ENCODE data around the gene RHAG.
"Not testable (repeated sequence)": the region's sequence is repeated elsewhere in the genome, so short reads cannot be mapped to it uniquely, and the experiment has no call there.

The RHAG gene

GRCh38 chr6:49636713-49637349 lies at the start of gene RHAG:
RHAG (minus strand) TSS chr6:49636839; CDS start chr6:49636812, 27 bp downstream.
- peak; percentile 91 for DNase-seq (ENCODE audit: low spot score)

DNA sequence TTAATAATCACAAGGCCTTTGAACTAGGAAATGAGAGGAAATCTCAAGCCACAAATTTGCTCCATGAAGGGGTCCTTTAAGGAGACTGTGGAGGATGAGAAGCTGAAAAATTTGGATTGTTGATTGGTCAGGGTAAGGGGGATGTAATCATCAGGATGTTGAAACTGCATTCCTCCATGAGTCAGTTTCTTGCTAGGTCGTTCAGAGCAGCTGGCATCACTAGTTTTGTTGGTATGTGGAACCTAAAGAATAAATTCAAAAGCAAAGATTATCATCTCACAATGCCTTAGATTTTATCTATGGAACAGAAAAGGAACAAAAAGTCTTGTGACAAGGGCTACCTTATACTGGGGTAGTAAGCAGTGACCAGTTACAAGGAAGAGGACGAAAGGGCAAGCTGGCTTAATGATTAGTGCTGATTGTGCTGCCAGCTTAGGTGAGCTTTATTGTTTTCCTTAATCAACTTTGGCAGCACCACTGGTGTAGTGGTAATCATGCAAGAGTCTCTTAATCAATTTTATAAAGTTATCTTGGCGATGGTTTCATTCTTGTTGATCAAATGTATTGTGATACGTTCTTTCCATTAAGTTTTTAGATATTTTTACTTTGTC lies 40.1 kb upstream of the RHAG start:
- DNase-seq (ENCODE audit: low spot score): no peak

DNA sequence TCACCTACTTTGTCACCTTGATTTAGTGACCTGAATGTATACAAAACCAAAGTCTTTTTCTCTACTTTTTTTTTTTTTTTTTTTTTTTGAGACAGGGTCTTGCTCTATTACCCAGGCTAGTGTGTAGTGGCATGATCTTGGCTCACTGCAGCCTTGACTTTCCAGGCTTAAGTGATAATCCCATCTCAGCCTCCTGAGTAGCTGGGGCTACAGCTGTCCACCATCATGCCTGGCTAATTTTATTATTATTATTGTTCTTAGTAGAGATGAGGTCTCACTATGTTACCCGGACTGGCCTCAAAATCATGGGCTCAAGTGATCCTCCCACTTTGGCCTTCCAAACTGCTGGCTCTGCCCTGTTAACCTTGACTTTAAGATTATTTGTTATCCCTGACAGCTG lies 39.2 kb upstream of the RHAG start:
- DNase-seq (ENCODE audit: low spot score): no peak

- no peak for DNase-seq (ENCODE audit: low spot score)
Observed at GRCh38 chr6:49668083-49668511, 31.5 kb upstream of the RHAG start.

GRCh38 chr6:49666930-49667757 lies 30.5 kb upstream of the RHAG start:
- DNase-seq (ENCODE audit: low spot score): peak; percentile 66

DNA sequence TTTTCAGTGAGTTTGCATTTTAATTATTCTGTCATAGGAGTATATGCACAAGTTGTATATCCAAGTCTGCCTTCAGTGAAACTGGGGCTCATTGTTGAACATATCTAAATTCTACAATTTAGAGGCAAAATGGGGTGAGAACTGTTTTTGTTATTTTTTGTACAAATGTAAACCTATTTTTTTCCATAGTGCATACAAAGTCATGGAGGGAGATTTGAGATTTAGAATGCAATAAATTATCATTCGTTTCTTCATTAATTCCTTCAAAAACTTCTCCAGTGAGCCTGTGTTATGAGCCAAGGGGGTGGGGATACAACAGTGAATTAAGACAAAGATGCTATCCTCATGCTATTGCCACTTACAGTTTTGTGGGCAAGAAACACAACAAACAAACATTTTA lies 29.8 kb upstream of the RHAG start:
- DNase-seq (ENCODE audit: low spot score): no peak

DNA sequence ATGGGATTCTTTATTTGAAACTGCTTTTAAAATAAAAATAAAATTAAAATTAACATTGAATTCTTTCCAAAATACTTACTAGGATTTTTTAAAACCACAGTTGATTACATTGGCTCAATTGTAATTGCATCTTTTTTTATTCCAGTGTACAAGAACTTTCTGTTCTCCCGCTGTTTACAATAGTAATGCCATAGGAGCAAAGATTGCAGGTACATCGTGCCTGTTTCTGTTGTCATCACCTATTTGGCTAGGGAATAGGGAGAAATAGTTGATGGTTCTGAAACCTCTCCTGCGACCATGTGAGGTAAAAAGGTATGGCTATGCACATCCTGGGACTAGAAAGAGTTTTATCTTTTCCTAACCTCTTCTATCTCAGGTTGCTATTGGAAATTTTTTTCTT lies 28.2 kb upstream of the RHAG start:
- DNase-seq (ENCODE audit: low spot score): no peak

DNA sequence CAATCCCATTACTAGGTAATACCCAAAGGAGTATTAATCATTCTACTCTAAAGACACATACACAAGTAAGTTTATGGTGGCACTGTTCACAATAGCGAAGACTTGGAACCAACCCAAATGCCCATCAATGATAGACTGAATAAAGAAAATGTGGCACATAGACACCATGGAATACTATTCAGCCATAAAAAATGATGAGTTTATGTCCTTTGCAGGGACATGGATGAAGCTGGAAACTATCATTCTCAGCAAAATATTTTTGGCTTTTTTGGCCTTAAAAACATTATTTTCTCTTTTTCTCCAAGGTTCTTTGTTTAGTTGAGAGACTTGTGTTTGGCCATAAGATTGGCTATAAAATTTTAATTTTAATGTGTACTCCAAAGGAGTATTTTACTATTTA lies 27.4 kb upstream of the RHAG start:
- DNase-seq (ENCODE audit: low spot score): not testable (repeated sequence)

DNA sequence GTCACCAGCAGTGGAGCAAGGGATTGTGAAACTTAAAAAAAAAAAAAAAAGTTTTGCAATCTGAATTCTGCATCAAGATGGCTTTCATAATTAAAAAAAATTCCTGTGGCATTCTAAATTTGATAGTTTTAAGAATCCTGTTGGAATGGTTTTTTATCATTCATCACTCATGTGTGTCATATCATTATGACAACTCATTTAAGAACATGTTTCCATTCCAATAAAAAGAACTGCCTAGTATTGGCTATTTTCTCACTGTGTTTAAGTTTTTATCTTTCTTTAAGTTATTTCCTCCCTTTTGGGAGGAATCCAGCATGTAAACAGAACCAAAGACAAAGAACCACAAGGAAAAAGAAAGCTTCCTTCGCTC lies 26.2 kb upstream of the RHAG start:
- DNase-seq (ENCODE audit: low spot score): no peak

DNA sequence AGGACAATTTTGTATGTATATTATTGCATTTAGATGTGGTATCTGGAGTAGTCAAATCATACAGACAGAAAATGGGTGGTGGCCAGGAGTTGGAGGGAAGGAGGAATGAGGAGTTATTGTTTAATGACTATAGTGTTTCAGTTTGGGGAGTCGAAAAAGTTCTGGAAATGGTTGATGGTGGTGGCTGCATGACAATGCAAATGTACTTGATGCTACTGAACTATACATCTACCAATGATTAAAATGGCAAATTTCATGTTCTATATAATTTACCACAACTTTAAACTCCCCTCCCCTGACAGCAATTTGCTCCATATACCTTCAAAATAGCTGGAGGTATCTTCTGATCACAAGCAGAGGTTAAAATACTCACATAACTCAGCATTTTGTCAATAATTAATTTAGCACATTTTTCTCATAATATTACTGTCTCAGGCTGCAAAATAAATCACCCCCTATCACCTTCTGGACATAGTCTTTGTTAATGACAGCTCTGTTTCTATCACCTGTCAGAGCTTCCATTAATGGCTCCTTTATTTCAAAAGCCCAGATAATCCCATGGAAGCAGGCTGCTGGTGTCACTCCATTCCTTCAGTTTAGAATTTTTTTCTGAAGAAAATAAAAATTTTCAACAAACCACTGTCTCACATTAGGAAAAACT lies 25.7 kb upstream of the RHAG start:
- DNase-seq (ENCODE audit: low spot score): no peak

DNA sequence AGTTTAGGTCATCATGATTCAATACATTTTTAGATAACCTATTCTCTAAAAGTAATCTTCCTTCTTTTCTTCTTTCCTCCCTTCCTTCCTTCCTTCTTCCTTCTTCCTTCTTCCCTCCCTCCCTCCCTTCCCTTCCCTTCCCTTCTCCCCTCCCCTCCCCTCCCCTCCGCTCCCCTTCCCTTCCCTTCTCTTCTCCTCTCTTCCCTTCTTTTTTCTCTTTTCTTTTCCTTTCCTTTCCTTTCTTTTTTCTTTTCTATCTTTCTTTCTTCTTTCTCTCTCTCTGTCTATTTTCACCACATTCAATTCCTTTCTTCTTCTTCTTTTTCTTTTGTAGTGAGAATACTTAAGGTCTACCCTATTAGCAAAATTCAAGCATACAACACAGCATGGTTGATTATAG lies 17.3 kb upstream of the RHAG start:
- no peak for DNase-seq (ENCODE audit: low spot score)

GRCh38 chr6:49653438-49653837 lies 16.8 kb upstream of the RHAG start:
- no peak for DNase-seq (ENCODE audit: low spot score)

GRCh38 chr6:49651239-49651638 lies 14.6 kb upstream of the RHAG start:
- DNase-seq (ENCODE audit: low spot score): no peak

DNA sequence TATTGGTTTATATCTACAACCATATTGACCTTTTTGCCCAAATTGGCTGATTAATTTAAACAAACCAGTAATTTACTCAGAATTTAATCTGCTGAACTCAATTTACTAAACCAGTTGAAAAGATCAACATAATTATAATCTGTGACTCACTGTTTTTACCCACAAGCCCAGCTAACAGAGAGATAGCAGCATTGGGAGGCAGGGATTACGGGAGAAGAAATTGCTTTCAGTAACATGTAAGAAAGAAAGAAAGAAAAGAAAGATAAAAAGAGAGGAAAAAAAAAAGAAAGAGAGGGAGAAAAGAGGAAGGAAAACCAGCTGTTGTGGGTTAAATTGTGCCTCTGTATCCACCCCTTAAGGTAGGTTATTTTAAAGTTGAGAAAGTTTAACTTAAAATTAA lies 13.3 kb upstream of the RHAG start:
- DNase-seq (ENCODE audit: low spot score): no peak

GRCh38 chr6:49648036-49648435 lies 11.4 kb upstream of the RHAG start:
- peak; percentile 73 for DNase-seq (ENCODE audit: low spot score)

- DNase-seq (ENCODE audit: low spot score): peak; percentile 64
Observed at GRCh38 chr6:49647476-49647875, 10.8 kb upstream of the RHAG start.

DNA sequence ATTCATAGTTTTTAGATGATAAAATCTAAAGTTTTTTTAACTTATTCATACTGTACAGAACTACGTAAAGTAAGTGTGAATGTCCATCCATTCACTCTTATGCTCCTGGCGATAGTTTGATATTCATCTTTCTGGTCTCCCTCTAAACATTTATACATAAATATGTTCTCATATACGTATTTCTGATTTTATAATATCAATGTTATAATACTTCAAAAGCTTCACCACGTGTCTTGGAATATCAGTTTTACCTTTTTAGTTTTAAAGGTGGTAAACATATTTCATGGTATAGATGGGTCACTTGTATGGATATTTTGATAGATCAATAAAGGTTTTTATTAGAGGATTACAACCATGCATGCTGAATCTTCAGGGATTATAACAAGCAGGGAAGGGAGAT lies 10.3 kb upstream of the RHAG start:
- DNase-seq (ENCODE audit: low spot score): no peak

- peak; percentile 89 for DNase-seq (ENCODE audit: low spot score)
Observed at GRCh38 chr6:49646130-49646824, 9.6 kb upstream of the RHAG start.

DNA sequence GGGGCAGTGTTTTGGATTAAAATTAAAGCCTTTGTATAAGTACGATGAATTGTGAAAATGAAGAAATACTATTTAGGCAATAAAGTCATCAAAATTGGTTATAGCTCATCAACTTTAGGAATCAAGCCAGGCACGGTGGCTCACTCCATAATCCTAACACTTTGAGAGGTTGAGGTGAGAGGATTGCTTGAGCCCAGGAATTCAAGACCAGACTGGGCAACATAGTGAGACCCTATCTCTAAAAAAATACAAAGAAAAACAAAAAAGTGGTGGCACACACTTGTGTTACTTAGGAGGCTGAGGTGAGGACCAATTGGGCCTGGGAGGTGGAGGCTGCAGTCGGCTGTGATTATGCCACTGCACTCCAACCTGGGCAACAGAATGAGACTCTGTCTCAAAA lies 8.5 kb upstream of the RHAG start:
- DNase-seq (ENCODE audit: low spot score): no peak

- DNase-seq (ENCODE audit: low spot score): no peak
Observed at GRCh38 chr6:49639177-49639817, 2.7 kb upstream of the RHAG start.

DNA sequence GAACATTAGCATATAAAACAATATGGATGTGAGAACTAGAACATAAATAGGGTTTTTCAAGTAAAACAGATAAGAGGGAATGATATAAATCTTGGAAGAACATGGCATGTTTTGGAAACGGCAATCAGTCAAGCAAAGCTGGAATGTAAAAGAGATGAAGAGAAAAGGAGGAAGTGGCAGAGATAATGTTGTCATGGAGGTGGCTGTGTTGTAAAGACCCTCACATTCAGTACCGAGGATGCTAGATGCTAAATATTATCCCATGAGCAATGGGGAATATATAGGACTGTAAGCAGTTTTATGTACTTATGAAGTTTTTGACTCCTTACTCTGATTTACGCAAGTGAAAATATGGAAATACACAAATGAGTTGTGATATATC lies 702 bp upstream of the RHAG start:
- peak; percentile 57 for DNase-seq (ENCODE audit: low spot score)
